ENCODE results near the gene PARD3.

- TF ChIP-seq EZH2 (IDR thresholded peaks at IDR 0.05; ENCODE audit: borderline replicate concordance, low read depth, low read length, severe bottlenecking), result no peak
- no peak for TF ChIP-seq POLR2A (IDR thresholded peaks at IDR 0.05; ENCODE audit: low read depth, low read length)
- TF ChIP-seq, protein P1, sequence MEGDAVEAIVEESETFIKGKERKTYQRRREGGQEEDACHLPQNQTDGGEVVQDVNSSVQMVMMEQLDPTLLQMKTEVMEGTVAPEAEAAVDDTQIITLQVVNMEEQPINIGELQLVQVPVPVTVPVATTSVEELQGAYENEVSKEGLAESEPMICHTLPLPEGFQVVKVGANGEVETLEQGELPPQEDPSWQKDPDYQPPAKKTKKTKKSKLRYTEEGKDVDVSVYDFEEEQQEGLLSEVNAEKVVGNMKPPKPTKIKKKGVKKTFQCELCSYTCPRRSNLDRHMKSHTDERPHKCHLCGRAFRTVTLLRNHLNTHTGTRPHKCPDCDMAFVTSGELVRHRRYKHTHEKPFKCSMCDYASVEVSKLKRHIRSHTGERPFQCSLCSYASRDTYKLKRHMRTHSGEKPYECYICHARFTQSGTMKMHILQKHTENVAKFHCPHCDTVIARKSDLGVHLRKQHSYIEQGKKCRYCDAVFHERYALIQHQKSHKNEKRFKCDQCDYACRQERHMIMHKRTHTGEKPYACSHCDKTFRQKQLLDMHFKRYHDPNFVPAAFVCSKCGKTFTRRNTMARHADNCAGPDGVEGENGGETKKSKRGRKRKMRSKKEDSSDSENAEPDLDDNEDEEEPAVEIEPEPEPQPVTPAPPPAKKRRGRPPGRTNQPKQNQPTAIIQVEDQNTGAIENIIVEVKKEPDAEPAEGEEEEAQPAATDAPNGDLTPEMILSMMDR (IDR thresholded peaks at IDR 0.05; ENCODE audit: extremely low read depth in 1 of 2, insufficient read depth in 1 of 2, low read depth in 1 of 2, low read length in 2 of 2), result no peak
- TF ChIP-seq POLR2AphosphoS5 (IDR thresholded peaks at IDR 0.05; ENCODE audit: insufficient read depth, low read depth, low read length), result no peak
- TF ChIP-seq MYC (IDR thresholded peaks at IDR 0.05; ENCODE audit: low read depth, low read length), result no peak
- TF ChIP-seq JUN (IDR thresholded peaks at IDR 0.05; ENCODE audit: borderline replicate concordance, insufficient read depth, insufficient read length, low read depth), result no peak
- no peak for TF ChIP-seq FOS (IDR thresholded peaks at IDR 0.05; ENCODE audit: borderline replicate concordance, insufficient read depth, low read length)
Measured at GRCh38 chr10:34721208-34721840, 93.8 kb downstream of the PARD3 start.
